ENCODE data around the gene TSC22D3.
A peak's percentile ranks its signal among the peaks of the same experiment; 100 is the strongest.
"Not testable (repeated sequence)": the region's sequence is repeated elsewhere in the genome, so short reads cannot be mapped to it uniquely, and the experiment has no call there.

Gene TSC22D3

DNA sequence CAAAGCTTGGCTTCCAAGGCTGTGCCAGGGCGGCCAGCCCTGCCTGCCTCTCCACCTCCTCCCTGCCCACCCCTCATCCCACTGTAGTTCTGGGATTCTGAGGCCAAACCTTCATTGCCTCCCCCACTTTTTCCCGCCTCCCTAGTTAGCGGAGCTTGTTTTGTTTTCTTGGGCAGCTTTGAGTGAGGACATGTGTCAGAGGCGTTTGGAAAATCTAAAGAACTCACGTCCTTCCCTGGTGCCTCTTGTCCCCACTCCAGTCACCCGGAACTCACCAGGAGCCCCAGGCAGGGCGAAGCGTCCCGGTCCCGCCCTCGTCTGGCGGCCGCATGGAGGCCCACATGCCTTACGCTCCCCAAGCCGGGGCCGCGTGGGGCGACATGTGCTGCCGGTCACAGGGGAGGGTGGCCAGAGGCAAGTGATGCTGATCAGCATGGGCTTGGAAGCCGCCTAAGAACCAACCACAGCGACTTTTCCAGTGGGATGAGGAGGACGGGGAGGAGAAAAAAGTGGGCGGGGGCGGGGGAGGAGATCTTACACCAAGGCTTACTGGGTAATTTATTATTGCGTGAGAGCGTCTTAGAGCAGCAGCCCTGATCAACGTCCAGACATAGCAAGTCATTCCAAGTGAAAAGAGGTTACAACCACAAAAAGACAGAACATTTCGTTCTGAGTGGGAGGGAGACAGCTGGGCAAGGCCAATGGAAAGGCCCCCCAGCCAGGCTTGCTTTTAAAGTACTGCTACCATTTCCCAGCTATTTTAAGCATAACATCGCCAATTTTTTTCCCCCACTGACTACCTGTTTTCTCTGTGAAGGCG, 98.8 kb downstream of the TSC22D3 start:
- peak; percentile 77 for DNase-seq

GRCh38 chrX:107675823-107676555, 99.6 kb downstream of the TSC22D3 start:
- DNase-seq, result peak; percentile 72

DNA sequence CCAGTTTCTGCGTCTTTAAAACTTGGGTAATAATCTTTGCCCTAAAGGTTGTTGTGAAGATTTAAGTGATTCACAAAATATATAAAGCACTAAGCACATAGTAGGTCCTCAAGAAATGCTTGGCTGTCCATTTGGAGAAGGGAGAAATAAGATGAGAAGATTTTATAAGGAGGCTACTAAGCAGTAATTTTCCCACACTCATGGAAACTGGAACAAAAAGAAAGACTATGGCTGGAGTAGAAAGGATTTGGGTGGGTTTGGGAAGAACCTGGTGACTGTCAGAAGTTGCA, 100.3 kb downstream of the TSC22D3 start:
- no peak for DNase-seq

DNA sequence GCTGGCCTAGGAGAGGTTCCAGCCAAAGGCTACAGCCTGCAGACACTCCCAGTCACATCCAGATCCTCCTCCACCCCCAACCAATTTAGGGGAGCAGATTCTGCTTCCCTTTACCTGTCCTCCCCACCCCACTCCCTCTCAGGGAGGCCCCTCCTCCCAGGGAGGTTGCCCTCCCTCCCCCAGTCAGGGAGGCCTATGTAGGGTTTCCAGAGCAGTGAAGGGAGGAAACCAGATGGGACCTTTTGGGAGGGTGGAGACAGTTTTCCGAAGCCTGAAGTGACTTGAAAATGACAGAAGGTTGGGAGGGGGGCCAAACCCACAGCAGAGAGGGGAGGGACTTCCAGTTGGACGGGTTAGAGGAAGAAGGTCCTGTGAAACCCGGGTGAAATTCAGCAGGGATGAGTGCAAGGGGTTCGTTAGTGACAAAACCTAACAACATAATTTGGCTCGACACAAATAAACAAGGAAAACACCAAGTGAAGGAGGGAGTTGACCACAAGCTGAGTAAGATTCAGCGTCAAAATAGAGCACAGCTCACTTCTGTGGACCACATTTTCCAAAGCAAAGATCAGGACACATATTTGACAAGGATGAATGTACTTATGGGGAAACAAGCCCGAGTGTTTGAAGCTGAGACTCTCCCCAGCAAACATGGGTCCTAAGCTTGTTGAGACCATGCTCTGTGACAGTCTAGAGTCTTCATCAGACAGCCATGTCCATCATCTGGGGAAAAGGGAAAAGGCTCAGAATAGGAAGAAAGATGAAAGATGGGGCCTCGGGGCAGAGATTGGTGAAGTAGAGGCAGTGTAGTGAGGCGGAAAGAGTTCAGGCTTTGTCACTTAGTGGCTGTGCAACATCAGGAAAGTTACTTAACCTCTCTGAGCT, 100.9 kb downstream of the TSC22D3 start:
- peak; percentile 65 for DNase-seq

GRCh38 chrX:107673933-107674479, 101.6 kb downstream of the TSC22D3 start:
- DNase-seq, result peak; percentile 81

DNA sequence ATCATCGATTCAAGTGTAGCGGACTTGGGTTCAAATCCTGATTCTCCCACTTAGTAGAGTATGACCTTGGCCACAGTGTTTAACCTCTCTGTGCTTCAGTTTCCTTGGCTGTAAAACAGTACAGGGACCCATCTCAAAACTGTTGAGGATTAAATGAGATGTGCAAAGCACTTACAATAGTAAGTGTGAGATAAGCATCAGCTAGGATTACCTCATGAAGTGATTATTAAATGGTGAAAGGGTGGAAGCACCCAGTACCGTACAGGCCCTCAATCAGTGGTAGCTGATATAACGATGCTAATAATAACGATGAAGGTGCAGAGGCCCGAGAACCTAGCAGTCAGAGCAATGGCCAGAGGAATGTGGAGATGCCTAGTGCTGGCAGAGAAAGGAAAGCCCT, 102.2 kb downstream of the TSC22D3 start:
- DNase-seq, result no peak

- peak; percentile 75 for DNase-seq
Measured at GRCh38 chrX:107672955-107673378, 102.6 kb downstream of the TSC22D3 start.

GRCh38 chrX:107671256-107671655, 104.3 kb downstream of the TSC22D3 start:
- not testable (repeated sequence) for DNase-seq

DNA sequence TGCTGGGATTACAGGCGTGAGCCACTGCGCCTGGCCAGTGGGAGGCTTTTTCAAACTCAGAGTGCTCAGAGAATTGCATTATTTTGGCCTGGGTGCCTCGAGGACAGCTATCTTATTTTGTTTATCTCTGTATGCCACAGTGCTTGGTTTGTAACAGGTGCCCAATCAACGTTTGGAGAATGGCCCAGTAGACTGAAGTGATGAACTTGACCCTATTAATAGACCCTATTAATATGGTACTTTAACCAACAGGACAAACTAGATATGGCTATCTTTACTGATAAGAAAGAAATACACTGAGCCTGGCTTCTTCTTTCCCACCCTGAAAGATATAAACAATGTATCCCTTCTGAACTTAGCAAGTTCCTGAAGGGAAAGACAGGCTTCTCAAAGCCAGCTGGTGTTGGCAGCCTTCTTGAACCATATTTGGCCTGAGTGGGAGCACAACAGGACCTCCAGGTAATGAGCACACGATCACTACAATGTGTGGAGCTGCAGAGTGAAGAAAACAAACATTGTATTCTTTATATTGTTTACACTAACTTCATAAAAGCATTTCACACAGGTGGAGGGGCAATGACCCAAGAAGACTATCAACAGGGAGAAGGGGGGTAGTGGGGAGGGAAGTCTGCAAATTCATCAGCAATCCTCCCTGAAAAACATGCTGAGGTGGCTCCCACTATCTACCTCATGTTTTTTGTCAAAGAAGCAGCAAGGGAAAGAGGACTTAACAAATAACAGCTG, 105.5 kb downstream of the TSC22D3 start:
- DNase-seq, result no peak

- DNase-seq, result no peak
Measured at GRCh38 chrX:107669261-107669660, 106.3 kb downstream of the TSC22D3 start.

DNA sequence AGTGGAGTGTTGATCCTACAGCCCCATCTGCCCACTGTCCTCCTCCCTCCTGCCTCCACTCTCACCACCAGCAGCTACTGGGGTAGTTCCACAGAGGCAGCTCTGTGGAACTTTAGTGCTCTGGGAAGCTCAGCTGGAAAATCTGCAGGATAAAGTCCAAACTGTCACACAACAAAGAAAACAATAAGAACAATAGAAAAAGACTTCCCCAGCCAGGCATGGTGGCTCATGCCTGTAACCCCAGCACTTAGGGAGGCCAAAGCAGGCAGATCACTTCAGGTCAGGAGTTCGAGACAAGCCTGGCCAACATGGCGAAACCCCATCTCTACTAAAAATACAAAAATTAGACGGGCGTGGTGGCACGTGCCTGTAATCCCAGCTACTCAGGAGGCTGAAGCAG, 106.9 kb downstream of the TSC22D3 start:
- DNase-seq, result not testable (repeated sequence)

- DNase-seq, result no peak
Measured at GRCh38 chrX:107667426-107667825, 108.2 kb downstream of the TSC22D3 start.

- no peak for DNase-seq
Measured at GRCh38 chrX:107666931-107667330, 108.7 kb downstream of the TSC22D3 start.

All from RPMI8226 (cell line).